Left lung (tissue), 10 donors: Measurements from ENCODE around the gene HES2. TPM values are rescaled to one million over a fixed set of nuclear protein-coding genes. Genes with fewer than 3 reads are reported as not detected.
"Not testable (repeated sequence)": the region's sequence is repeated elsewhere in the genome, so short reads cannot be mapped to it uniquely, and the experiment has no call there.

Experiments
- ATAC-seq: fragments of 200-7000 bp; cut with Tn5 transposase; one replicate; pipeline ENCODE4 v1.9.1; 2020; ENCODE audit warnings: moderate library complexity
- DNase-seq, 4 donors: peaks; one replicate each; pipeline ENCODE4 v3.0.0-alpha.2; 2013 to 2020
- H3K27ac ChIP-seq, 2 donors: fragments of 200-600 bp; sonication (generic) in 1 of 2; one replicate each; pipeline versions ENCODE4 v1.5.0 to v1.8.0; 2020 to 2021
- H3K27me3 ChIP-seq, 2 donors: fragments of 200-600 bp; sonication (generic) in 1 of 2; one replicate each; pipeline versions ENCODE4 v1.5.0 to v1.8.0; 2020 to 2021
- H3K36me3 ChIP-seq, 2 donors: fragments of 200-600 bp; sonication (generic) in 1 of 2; one replicate each; pipeline versions ENCODE4 v1.5.0 to v1.8.0; 2020 to 2021
- H3K4me1 ChIP-seq, 2 donors: fragments of 200-600 bp; one replicate each; pipeline ENCODE4 v1.8.0; 2021
- H3K4me3 ChIP-seq, 2 donors: fragments of 200-600 bp; sonication (generic) in 1 of 2; one replicate each; pipeline versions ENCODE4 v1.5.0 to v1.8.0; 2020 to 2021; ENCODE audit warnings: mild to moderate bottlenecking in 1 of 2
- H3K9me3 ChIP-seq, 2 donors: fragments of 200-600 bp; sonication (generic) in 1 of 2; one replicate each; pipeline versions ENCODE4 v1.5.0 to v1.8.0; 2020 to 2021
- intact Hi-C, 2 donors: fragments of 100-400 bp; cut with DNase I; formaldehyde crosslinking; loops; one replicate each; pipeline versions ENCODE4 v1.11.2 to v1.14.2; 2022
- polyA plus RNA-seq, 6 donors: library from polyadenylated mRNA; unstranded; fragments of 120-200 nt; gene quantifications; one replicate each; pipeline ENCODE4 v1.2.1, GENCODE V29; 2013; ENCODE audit not compliant: insufficient read length in 6 of 6
- total RNA-seq, 2 donors: library from RNA; stranded (reverse); fragmentation: NEBNext Ultra II Directional; extraction: Animal tissue kit (Norgen Biotek cat#: 25700); gene quantifications; one replicate each; pipeline ENCODE4 v1.2.1, GENCODE V29; 2021
- TF ChIP-seq, protein P1 (sequence below), 2 donors: fragments of 200-600 bp; sonication (generic) in 1 of 2; IDR thresholded peaks; one replicate each; pipeline versions ENCODE4 v1.5.0 to v1.8.0; 2021; ENCODE audit warnings: antibody characterized with exemption in 2 of 2
- donor health status: DM: no; HTN: yes; CAD: no.
- donor health status: DM: no; HTN: no; CAD: no.

HES2 gene
- total and polyA plus RNA-seq, 8 donors, result 0.06 to 6.6 (median 0.18) TPM

DNA sequence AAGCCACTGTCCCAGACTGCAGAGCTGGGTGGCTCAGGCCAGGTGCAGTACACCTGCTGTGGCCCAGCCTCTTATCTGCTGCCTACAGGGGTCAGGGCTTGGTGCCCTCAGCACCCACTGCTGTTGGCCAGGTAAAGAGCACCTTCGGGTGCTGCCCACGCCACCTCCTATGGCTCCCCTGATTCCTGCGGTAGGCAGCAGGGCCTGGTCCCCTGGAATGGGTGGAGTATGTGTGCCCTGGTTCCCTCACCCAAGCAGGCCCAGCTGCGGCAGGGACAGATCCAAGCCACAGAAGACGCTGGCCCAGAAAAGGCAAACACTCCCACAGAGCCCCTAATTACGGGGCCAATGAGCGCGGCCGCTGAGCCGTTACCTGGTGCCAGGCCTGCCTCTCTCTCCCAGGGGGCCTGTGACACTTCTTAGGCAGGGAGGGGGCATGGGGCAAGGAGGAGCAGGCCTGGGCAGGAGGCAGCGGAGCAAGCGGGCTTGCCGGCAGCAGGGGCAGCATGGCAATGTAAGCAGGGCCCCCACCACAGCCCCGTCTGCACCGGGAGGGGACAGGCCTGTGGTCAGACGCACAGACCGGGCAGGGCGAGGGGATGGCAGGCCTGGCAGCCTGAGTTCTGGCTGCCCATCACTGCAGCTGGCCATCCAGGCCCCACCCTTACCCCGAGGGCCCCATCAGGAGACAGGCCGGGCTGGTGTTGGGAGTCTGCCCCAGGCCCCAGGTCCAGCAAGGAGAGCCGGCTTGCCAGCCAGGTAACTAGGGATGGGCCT, 23.8 kb upstream of the HES2 start:
- Histone ChIP-seq H3K9me3 (no peaks in the 10 kb centered on the region), H3K27ac (no peak overlapping the region), H3K36me3 (no peaks in the 10 kb centered on the region), H3K27me3 (peaks cover 21 to 94% of the 10 kb centered on the region in 2 donors), H3K4me3 (no peak overlapping the region), H3K4me1 (peaks cover 0 to 22% of the 10 kb centered on the region in 2 donors)
- DNase-seq, result peak in 1 of 4 donors; percentile 65
- intact Hi-C loops, result no loop called here
- TF ChIP-seq, protein P1, sequence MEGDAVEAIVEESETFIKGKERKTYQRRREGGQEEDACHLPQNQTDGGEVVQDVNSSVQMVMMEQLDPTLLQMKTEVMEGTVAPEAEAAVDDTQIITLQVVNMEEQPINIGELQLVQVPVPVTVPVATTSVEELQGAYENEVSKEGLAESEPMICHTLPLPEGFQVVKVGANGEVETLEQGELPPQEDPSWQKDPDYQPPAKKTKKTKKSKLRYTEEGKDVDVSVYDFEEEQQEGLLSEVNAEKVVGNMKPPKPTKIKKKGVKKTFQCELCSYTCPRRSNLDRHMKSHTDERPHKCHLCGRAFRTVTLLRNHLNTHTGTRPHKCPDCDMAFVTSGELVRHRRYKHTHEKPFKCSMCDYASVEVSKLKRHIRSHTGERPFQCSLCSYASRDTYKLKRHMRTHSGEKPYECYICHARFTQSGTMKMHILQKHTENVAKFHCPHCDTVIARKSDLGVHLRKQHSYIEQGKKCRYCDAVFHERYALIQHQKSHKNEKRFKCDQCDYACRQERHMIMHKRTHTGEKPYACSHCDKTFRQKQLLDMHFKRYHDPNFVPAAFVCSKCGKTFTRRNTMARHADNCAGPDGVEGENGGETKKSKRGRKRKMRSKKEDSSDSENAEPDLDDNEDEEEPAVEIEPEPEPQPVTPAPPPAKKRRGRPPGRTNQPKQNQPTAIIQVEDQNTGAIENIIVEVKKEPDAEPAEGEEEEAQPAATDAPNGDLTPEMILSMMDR (IDR thresholded peaks at IDR 0.05), result no peak
- no peak for ATAC-seq

DNA sequence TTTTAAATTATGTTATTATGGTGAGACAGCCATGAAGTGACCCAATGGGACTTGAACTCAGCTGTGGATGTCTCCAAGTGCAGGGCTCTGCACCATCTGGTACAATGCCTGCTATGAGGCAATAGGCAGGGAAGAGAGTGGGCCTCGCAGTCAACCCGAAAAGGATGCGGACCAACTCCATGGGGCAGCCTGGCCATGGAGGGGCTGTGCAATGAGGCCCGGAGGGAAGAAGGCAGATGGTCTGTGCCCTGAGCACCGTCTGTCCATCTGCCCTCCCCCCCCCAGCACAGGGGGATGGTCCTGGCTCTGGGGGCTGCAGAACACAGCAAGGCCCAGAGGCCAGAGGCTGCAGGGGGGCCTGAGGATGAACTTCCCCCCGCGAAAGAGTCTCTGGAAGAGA, 21.9 kb upstream of the HES2 start:
- Histone ChIP-seq H3K27ac (no peak overlapping the region), H3K4me3 (no peak overlapping the region), H3K27me3 (peaks cover 2 to 94% of the 10 kb centered on the region in 2 donors), H3K9me3 (no peaks in the 10 kb centered on the region), H3K4me1 (peaks cover 0 to 10% of the 10 kb centered on the region in 2 donors), H3K36me3 (no peaks in the 10 kb centered on the region)
- no peak for ATAC-seq
- TF ChIP-seq, protein P1 (IDR thresholded peaks at IDR 0.05), result no peak
- intact Hi-C loops, result no loop called here
- no peak for DNase-seq

DNA sequence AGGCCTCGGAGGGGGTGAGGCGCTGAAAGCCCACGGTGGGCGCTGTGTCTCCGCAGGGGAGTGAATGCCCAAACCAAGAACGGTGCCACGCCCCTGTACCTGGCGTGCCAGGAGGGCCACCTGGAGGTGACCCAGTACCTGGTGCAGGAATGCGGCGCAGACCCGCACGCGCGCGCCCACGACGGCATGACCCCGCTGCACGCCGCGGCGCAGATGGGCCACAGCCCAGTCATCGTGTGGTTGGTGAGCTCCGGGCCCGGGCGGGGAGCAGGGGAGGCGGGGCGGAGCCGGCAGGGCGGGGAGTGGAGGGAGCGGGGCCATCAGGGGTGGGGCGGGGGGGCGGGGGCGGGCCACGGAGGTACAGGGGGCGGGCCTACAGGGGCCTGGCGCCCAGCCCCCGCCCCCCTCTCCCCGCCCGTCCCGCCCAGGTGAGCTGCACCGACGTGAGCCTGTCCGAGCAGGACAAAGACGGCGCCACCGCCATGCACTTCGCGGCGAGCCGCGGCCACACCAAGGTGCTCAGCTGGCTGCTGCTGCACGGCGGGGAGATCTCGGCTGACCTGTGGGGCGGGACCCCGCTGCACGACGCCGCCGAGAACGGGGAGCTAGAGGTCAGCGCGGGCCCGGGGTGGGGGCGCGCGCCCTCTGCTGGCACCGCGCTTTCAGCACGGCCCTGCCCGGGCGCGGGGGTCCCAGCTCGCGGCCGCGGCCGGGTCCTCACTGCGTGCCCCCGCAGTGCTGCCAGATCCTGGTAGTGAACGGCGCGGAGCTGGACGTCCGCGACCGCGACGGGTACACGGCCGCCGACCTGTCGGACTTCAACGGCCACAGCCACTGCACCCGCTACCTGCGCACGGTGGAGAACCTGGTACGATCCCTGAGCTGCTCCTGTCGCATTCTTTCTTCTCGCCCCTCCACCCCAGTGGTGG, 20.7 kb upstream of the HES2 start:
- DNase-seq, result peak in 2 of 4 donors; percentile 51 to 90
- H3K27me3 ChIP-seq, result peaks cover 0 to 88% of the 10 kb centered on the region in 2 donors
- H3K4me3 ChIP-seq, result peak overlapping the region in 1 of 2 donors; percentile 14
- no peaks in the 10 kb centered on the region for H3K36me3 ChIP-seq
- TF ChIP-seq, protein P1 (IDR thresholded peaks at IDR 0.05), result peak in 1 of 2 donors; percentile 23
- H3K9me3 ChIP-seq, result no peaks in the 10 kb centered on the region
- ATAC-seq, result peak; percentile 81
- no peak overlapping the region for H3K27ac ChIP-seq
- H3K4me1 ChIP-seq, result peaks cover 0 to 10% of the 10 kb centered on the region in 2 donors
- intact Hi-C loops, result no loop called here

DNA sequence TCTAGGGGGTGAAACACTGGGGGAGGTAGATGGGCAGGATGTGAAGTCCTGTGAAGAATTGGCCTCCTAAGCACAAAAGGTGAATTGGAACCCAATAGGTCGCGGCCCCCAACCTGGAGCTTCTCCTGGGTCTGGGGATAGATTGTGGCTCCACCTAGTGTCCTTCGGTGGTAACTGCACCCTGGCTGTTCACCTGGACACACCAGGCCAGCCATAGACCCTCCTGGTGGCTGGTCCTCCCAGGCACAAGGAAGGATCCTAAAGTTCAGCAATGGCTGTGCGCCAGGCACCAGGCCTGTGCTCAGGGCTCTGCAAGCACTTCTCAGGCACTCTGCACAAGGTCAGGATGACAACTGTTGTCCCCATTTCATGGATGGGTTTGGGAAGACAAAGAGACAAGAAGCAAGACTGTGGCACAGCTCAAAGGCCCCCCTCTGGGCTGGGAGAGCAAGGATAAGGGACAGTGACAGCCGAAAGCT, 18.4 kb upstream of the HES2 start:
- no peaks in the 10 kb centered on the region for H3K36me3 ChIP-seq
- H3K4me1 ChIP-seq, result peaks cover 0 to 10% of the 10 kb centered on the region in 2 donors
- TF ChIP-seq, protein P1 (IDR thresholded peaks at IDR 0.05), result peak; percentile 96 to 99
- no peak overlapping the region for H3K4me3 ChIP-seq
- H3K27ac ChIP-seq, result no peak overlapping the region
- H3K9me3 ChIP-seq, result no peaks in the 10 kb centered on the region
- ATAC-seq (peak; percentile 82), DNase-seq (peak in 3 of 4 donors; percentile 53 to 82 (median 65))
- intact Hi-C loops, result no loop called here
- peaks cover 0 to 72% of the 10 kb centered on the region in 2 donors for H3K27me3 ChIP-seq

DNA sequence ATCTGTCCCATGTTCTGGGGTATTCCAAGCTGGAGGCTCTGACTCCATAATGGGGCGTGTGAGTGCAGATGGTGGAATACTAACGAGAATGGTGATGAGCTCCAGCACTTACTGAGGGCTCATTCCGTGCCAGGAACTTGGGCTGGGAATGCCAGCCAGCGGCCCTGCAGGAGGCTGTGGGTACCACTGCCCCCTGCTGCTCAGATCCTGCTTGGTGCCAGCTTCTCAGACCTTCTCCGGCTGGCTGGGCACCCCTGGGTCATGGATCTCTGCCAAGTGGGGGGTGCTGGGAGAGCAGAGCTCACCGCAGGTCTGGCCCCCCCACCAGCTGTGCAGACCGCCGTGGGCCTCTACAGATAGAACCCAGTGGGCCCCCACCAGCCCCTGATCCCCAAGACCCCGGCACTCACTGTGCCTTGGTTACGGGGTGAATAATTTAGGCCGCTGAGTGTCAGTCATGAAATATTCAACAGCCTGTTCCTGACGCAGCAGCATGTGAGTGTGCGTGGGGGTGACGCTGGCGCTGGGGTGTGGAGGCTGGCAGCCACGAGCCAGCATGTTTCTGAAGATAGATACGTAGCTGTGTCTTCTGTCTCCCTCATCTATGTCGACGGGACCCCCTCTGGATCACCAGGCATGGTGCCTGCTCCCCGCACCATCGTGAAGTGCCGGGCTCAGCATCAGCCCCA, 17.4 kb upstream of the HES2 start:
- H3K4me3 ChIP-seq, ATAC-seq, H3K4me1 ChIP-seq, H3K36me3 ChIP-seq, H3K9me3 ChIP-seq, H3K27ac ChIP-seq, intact Hi-C loops: not testable (repeated sequence)
- H3K27me3 ChIP-seq, result peaks cover 0 to 68% of the 10 kb centered on the region in 2 donors
- peak in 1 of 4 donors; percentile 51 for DNase-seq

DNA sequence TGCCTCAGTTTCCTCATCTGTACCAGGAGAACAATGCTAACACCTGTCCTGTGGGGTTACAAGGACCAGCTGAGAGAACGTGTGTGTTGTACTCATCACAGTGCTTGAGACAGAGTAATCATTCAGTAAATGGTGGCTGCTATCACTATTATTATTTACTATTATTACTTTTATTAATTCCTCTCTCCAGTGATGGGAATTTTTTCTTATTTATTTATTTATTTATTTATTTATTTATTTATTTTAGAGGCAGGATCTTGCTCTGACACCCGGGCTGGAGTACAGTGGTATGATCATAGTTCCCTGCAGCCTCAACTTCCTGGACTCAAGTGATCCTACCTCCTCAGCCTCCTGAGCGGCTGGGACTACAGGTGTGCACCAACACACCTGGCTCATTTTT, 16.6 kb upstream of the HES2 start:
- H3K27ac ChIP-seq, ATAC-seq, H3K4me1 ChIP-seq, H3K4me3 ChIP-seq, H3K9me3 ChIP-seq, intact Hi-C loops, DNase-seq, H3K36me3 ChIP-seq: not testable (repeated sequence)
- H3K27me3 ChIP-seq, result peaks cover 0 to 64% of the 10 kb centered on the region in 2 donors
